DOHH2 (cell line): ENCODE results near the gene NEMP1.

Source experiments
- H3F3A ChIP-seq: fragments of 200-600 bp; sonication (generic), shearing (Covaris generic); 2 replicates; pipeline ENCODE4 v1.6.0; 2016; ENCODE audit warnings: antibody characterized with exemption, mild to moderate bottlenecking; ENCODE audit not compliant: control insufficient read depth, insufficient read depth
- H3K27ac ChIP-seq: fragments of 200-600 bp; sonication (generic); 2 replicates; pipeline ENCODE4 v1.5.1; 2014; ENCODE audit warnings: low read depth, mild to moderate bottlenecking, low read length, moderate library complexity
- H3K27me3 ChIP-seq: fragments of 200-600 bp; sonication (generic); 2 replicates; pipeline ENCODE4 v1.6.1; 2014; ENCODE audit warnings: mild to moderate bottlenecking, low read length, mixed read lengths; ENCODE audit not compliant: control insufficient read depth
- H3K36me3 ChIP-seq: fragments of 200-600 bp; sonication (generic); 2 replicates; pipeline ENCODE4 v1.6.1; 2014; ENCODE audit warnings: mild to moderate bottlenecking, low read length, moderate library complexity, mixed read lengths; ENCODE audit not compliant: control insufficient read depth
- H3K4me1 ChIP-seq: fragments of 200-600 bp; sonication (generic); 2 replicates; pipeline ENCODE4 v1.6.1; 2014; ENCODE audit warnings: mild to moderate bottlenecking, low read length, mixed read lengths; ENCODE audit not compliant: control insufficient read depth
- H3K4me2 ChIP-seq: fragments of 200-600 bp; sonication (generic); 2 replicates; pipeline ENCODE4 v1.6.0; 2014; ENCODE audit warnings: mild to moderate bottlenecking, low read length, moderate library complexity
- H3K4me3 ChIP-seq: fragments of 200-600 bp; sonication (generic); 2 replicates; pipeline ENCODE4 v1.5.1; 2014; ENCODE audit warnings: mild to moderate bottlenecking, low read length, mixed read lengths
- H3K79me2 ChIP-seq: fragments of 200-600 bp; sonication (generic); 2 replicates; pipeline ENCODE4 v1.6.1; 2014; ENCODE audit warnings: mild to moderate bottlenecking, low read length, mixed read lengths; ENCODE audit not compliant: control insufficient read depth
- H3K9me2 ChIP-seq: fragments of 200-600 bp; sonication (generic); replicated peaks from 2 replicates; pipeline ENCODE4 v1.6.1; 2014; ENCODE audit warnings: mild to moderate bottlenecking, low read length, mixed read lengths; ENCODE audit not compliant: control insufficient read depth
- H3K9me3 ChIP-seq: fragments of 200-600 bp; sonication (generic); 2 replicates; pipeline ENCODE4 v1.6.1; 2014; ENCODE audit warnings: antibody characterized with exemption, low read length, mixed read lengths; ENCODE audit not compliant: control insufficient read depth, insufficient read depth
- H4K20me1 ChIP-seq: fragments of 200-600 bp; sonication (generic); 2 replicates; pipeline ENCODE4 v1.6.0; 2014; ENCODE audit warnings: low read depth, mild to moderate bottlenecking, antibody characterized with exemption, low read length, moderate library complexity; ENCODE audit not compliant: control insufficient read depth, insufficient read depth
- EZH2phosphoT487 ChIP-seq: fragments of 200-600 bp; sonication (generic); IDR thresholded peaks from 2 replicates; pipeline ENCODE4 v1.6.1; 2017; ENCODE audit warnings: borderline replicate concordance, mild to moderate bottlenecking, antibody characterized with exemption, low read length, moderate library complexity, mixed read lengths
- TF ChIP-seq, protein P1 (sequence below): fragments of 200-600 bp; sonication (generic); IDR thresholded peaks from one replicate; pipeline ENCODE4 v1.5.1; 2014; ENCODE audit warnings: antibody characterized with exemption, mild to moderate bottlenecking, low read depth, low read length; ENCODE audit not compliant: poor library complexity, severe bottlenecking

NEMP1 gene

DNA sequence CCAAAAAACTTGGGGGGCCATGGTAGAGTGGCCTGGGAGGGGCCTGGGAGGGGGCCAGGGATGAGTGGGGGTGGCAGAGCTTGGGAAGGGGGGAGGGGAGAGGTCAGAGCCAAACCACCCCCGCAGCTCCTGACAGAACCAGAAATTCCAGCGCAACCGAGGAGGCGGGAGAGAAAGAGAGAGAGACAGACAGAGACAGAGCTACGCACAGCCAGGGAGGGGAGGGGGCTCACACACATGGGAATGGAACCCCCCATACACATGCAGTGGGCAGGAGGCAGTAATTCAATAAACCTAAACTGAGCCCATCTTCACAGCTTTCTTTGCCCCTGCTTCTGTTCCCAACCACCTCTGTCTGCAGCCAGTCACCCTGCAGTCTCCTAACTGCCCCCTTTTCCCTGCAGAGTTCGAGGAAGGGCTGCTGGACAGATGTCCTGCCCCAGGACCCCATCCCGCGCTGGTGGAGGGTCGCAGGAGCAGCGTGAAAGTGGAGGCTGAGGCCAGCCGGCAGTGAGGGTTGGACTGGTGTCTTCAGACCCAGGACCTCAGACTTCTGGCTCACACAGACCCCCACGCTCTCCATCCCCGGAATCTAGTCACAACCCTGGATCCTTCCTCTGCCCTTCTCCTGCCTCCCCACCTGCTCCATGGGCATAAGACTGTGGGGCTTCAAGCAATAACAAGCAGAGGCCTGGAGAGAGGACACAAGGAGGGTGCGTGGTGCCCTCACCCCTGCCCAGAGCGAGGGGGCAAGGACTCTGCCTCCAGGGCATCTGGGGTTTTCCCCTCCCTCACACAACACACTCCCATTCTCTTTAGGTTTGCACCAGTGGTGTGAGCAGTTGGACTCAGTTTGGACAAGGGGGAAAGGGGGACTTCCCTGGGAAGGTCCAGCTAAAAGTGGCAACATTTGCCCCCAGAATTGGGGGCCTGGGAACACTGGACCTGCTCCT lies 15.9 kb upstream of the NEMP1 start:
- Histone ChIP-seq H3K36me3 (peaks cover 55% of the 10 kb centered on the region), H3K27ac (peak overlapping the region; percentile 22; the same call in 1 of the 2 replicates), H3K4me1 (peaks cover 23% of the 10 kb centered on the region), H3K4me3 (peak overlapping the region; percentile 28), H3K4me2 (peak overlapping the region; percentile 58), H3K9me2 (no peaks in the 10 kb centered on the region), H3F3A (peaks cover 17% of the 10 kb centered on the region), H3K79me2 (peaks cover 5% of the 10 kb centered on the region), H3K27me3 (no peaks in the 10 kb centered on the region), H4K20me1 (no peaks in the 10 kb centered on the region), H3K9me3 (no peaks in the 10 kb centered on the region)
- TF ChIP-seq, protein P1, sequence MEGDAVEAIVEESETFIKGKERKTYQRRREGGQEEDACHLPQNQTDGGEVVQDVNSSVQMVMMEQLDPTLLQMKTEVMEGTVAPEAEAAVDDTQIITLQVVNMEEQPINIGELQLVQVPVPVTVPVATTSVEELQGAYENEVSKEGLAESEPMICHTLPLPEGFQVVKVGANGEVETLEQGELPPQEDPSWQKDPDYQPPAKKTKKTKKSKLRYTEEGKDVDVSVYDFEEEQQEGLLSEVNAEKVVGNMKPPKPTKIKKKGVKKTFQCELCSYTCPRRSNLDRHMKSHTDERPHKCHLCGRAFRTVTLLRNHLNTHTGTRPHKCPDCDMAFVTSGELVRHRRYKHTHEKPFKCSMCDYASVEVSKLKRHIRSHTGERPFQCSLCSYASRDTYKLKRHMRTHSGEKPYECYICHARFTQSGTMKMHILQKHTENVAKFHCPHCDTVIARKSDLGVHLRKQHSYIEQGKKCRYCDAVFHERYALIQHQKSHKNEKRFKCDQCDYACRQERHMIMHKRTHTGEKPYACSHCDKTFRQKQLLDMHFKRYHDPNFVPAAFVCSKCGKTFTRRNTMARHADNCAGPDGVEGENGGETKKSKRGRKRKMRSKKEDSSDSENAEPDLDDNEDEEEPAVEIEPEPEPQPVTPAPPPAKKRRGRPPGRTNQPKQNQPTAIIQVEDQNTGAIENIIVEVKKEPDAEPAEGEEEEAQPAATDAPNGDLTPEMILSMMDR, result no peak
- TF ChIP-seq EZH2phosphoT487, result no peak

DNA sequence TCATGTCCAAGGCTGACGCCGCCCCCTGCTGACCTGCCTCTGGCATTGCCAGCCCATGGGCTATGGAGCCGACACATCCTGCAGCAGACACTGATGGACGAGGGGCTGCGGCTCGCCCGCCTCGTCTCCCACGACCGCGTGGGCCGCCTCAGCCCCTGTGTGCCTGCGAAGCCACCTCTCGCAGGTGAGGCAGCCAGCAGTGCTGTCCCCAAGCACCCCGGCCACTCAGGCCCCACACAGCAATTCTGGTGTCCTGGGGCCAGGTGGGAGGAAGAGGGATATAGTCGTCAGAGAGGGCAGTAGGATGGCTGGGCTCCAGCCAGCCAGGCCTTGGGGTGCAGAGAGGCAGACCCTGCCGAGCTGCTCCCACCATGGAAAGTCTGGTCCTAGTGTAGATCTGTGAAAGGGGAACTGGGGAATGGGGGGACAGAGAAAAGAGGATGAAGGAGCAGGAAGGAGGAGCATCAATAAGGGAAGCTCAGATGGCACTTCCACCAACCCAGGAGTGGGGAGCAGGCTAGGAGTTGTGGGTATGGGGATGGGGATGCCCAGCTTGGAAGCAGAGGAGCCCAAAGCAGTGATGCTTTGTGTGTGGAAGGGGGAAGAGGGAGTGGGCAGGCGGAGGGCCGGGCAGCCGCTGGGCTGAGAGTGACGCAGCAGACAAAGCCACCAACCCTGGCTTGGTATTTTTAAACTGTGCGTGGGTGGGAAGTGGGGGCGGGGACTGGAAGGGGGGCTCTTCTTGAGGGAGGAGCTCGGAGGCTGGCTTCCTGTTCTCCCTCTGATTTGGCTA lies 15.0 kb upstream of the NEMP1 start:
- Histone ChIP-seq H3K36me3 (peaks cover 46% of the 10 kb centered on the region), H3K4me1 (peaks cover 25% of the 10 kb centered on the region), H3K9me3 (no peaks in the 10 kb centered on the region), H3F3A (peaks cover 17% of the 10 kb centered on the region), H3K4me3 (peak overlapping the region; percentile 28), H3K9me2 (no peaks in the 10 kb centered on the region), H3K27ac (peak overlapping the region; percentile 40), H4K20me1 (no peaks in the 10 kb centered on the region), H3K79me2 (peaks cover 9% of the 10 kb centered on the region), H3K27me3 (no peaks in the 10 kb centered on the region), H3K4me2 (peak overlapping the region; percentile 58)
- TF ChIP-seq, protein P1, result peak; percentile 65
- TF ChIP-seq EZH2phosphoT487, result no peak

DNA sequence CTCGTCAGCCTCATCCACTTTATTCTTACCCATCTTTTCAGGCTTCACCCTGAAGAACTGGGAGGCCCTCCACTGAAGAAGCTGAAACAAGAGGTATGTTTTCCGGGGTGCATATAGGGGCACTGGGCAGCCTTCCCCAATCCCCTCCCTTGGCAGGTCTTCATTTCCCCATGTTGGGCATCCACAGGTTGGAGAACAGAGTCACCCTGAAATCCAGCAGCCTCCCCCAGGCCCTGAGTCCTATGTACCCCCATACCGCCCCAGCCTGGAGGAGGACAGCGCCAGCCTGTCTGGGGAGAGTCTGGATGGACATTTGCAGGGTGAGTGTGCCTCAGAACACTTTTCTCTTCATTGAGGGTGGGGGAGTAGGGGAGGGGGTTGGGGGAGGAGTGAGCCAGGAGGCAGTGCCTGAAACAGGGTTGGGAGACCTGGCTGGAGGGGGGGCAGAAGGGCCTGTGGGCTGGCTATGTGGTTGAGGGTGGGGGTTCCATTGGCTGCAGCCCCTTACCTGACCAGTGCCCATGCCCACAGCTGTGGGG lies 14.4 kb upstream of the NEMP1 start:
- no peaks in the 10 kb centered on the region for H4K20me1 ChIP-seq
- no peak overlapping the region for H3K27ac ChIP-seq
- no peak overlapping the region for H3K4me3 ChIP-seq
- TF ChIP-seq, protein P1, result no peak
- peaks cover 31% of the 10 kb centered on the region for H3K4me1 ChIP-seq
- peaks cover 9% of the 10 kb centered on the region for H3K79me2 ChIP-seq
- H3K4me2 ChIP-seq, result no peak overlapping the region
- H3F3A ChIP-seq, result peaks cover 22% of the 10 kb centered on the region
- no peaks in the 10 kb centered on the region for H3K9me2 ChIP-seq
- no peaks in the 10 kb centered on the region for H3K27me3 ChIP-seq
- no peaks in the 10 kb centered on the region for H3K9me3 ChIP-seq
- H3K36me3 ChIP-seq, result peaks cover 39% of the 10 kb centered on the region
